Daoy (cell line): ENCODE results near the gene ZFYVE9. TPM values are rescaled to one million over a fixed set of nuclear protein-coding genes. Genes with fewer than 3 reads are reported as not detected.
"Not testable (repeated sequence)": the region's sequence is repeated elsewhere in the genome, so short reads cannot be mapped to it uniquely, and the experiment has no call there.

ENCODE experiments used
- DNase-seq: peaks from one replicate; pipeline ENCODE4 v3.0.0-alpha.2; 2015; ENCODE audit warnings: low read depth
- total RNA-seq: library from RNA; depleted of rRNA; stranded (reverse); fragments of >200 nt; shearing (Covaris generic); gene quantifications from 2 replicates; pipeline ENCODE4 v1.2.3, GENCODE V29; 2014

The ZFYVE9 gene
- total RNA-seq, 1 experiment from 2014 or later, result 15.3 TPM

DNA sequence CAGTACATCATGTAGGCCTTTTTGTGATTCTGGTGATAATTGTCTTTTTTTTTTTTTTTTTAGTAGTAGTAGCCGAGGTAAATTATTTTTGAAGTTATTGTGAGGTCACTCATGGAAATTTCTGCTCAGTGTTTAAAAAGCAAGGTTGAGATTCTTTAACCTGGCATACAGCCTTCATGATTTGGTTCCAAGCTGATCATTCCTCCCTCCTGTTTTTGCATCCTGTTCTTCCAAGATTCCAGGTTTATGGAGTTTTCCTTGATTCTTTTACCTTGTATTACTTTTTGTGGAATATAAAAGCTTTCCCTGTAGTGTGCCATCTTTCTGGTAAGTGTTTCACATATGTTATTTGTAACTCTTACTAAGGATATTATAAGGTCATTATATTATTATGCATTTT is 9.1 kb downstream of the ZFYVE9 start:
- DNase-seq, result no peak

DNA sequence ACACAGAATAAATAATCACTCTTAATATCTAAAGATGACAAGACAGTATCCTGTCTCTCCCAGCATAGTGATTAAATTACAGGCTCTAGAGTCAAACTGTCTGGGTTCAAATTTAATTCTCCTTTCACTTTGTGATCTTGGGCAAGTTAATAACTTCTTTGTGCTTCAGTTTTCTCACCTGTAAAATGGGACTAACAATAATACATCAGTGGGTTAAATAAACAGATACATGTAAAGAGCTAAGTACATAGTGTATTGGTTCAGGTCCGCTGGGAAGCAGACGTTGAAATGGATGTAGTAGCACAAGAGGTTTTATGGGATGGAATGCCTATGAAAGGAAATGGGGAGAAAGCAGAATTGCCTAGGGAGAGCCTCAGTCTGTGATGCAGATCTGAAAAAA is 10.7 kb downstream of the ZFYVE9 start:
- DNase-seq, result no peak

DNA sequence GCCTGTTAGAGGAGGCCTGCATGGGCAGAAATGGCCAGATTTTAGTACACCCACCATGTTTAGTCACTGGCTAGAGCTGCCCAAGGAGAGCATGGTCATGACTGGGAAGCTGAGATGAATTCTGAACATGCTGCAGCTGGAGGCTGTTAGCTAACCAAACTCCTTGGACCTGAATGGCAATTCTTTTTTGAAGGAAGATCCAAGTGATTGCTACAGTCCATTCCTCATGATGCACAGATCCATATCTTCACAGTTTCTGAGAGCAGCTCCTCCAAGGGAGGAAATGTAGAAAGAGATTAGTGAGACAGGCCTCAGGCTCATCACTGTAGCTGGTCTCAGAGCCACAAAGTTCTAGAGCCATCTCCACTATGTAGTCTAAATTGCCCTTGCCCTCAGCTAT is 11.1 kb downstream of the ZFYVE9 start:
- DNase-seq, result no peak

DNA sequence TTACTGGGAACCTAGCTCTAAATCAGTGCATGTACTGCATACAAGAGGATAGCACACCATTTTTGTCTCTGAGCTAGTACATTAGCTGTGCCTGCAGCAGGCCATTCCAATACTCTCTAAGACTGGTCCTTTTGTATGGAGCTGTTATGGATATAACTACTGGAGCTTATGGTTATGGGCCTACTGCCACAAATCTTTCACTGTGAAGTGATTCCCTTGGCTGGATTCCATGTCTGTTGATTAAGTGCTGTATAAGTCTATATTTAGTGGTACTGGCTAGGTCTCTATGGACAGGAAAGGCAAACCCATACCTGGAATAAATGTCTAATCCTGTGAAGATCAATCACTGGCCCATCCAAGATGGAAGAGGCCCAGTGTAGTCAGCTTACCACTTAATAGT is 12.0 kb downstream of the ZFYVE9 start:
- no peak for DNase-seq

DNA sequence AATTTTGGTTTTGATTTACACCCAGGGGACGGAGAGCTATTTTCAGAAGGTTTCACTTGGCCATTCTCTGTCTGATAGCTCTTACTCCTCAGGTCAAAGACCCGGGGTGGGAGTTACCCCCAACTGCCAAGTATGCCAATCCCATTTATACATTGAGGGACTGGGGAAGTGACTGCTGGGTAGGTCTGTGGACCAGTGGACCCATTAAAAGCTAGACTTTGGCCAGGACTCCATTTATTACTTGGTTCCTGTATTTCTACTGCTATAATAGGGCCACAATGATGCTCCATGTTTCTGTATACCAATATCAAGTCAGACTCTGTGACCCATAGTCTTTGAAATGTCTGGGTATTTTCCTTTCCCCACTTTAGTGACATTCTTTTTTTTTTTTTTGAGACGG is 14.6 kb downstream of the ZFYVE9 start:
- no peak for DNase-seq

DNA sequence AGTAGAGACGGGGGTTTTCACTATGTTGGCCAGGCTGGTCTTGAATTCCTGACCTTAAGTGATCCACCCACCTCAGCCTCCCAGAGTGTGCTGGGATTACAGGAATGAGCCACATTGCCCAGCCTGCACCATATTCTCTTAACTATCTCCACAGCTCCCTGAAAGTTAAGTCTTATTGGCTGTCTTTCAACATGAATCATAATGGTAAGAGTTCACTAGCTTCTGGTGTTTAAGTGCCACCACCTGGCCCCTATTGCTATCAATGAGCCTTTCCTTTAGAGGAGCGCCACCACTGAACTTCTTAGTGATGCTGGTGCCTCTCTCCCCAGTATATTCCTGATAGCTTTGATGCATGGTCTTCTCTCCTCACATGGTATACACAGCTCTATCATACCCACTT is 15.7 kb downstream of the ZFYVE9 start:
- DNase-seq, result no peak

DNA sequence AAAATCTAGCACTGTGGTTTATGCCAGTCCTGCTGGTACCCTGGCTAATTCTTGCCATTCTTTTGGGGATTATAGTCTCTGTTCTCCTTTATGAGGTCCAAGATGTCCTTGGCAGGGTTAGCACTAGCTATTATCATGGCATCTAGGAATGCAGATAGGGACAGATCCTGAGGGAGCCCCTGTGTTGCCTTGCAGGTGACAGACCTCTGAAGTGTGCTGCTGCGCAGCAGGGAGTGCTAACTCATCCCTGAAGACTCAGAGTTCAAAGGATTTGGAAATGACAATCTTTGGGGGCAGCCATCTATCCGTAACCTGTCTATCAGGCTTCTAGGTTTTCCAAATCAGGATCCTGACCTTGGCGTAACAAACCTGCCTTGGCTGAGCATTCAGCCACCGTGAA is 16.3 kb downstream of the ZFYVE9 start:
- DNase-seq, result no peak

DNA sequence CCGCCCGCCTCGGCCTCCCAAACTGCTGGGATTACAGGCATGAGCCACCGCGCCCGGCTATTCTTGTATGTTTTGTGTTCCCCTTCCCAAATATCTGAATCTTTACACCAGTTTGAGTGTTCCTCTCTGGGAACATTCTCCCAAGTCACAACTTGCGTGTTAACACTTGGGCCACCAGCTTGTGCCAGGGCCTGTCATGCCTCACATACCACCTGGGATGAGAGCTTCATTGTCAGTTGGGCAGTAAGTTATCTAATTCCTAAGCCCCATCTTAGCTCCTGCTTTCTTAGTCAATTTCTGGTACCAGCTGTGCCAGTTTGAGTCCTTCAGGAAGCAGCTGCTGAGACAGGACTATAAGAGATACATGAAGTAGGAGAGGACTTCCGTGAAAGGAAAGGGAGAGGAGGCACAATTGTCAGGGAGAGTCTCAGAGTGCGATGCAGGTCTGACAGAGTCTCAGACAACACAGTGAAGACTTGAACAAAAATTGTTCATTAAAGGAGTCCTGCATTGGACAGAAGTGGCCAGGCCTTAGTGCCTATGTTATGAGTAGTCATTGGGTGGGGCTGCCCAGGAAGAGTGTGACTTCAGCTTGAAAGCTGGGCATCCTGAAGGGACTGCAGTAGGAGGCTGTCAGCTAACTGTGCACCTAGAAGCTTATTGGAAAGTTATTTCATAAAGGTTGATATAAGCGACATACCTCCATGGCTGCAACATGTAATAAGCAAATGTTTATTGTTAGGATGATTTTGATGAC is 17.3 kb downstream of the ZFYVE9 start:
- peak; percentile 12 for DNase-seq

DNA sequence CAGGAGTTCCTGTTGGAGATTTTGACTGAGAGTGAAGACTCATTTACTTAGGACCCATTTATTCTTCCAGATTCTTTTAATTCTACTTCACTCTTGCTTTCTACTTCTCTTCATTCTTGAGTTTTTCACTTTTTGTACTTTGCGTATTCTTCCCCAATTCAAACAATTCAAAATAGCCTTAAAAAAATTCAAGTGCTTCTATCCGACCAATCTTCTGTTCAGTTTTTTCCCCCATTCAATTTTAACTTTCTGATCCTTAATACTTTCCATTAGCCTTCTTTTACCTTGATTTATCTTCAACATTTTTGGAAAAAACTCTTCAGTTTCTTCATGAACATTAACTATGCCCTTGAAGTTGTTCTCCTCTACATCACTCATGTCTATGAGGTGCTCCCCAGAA is 21.1 kb downstream of the ZFYVE9 start:
- no peak for DNase-seq

DNA sequence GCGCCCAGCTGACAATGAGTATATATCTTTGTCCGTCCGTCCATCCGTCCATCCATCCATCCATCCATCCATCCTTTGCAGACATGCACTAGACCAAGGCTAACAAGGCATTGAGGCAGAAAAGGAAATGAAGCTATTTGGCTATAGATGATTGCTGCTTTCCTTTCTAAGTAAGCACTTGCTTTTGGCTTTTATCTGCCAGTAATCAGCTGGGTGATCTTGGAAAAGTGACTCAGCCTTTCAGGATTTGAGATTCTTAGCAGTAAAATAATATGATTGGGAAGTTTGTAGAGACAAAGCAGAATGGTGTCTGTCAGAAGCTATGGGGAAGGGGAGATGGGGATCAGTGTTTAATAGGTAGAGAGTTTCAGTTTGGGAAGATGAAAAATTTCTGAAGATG is 22.7 kb downstream of the ZFYVE9 start:
- no peak for DNase-seq

DNA sequence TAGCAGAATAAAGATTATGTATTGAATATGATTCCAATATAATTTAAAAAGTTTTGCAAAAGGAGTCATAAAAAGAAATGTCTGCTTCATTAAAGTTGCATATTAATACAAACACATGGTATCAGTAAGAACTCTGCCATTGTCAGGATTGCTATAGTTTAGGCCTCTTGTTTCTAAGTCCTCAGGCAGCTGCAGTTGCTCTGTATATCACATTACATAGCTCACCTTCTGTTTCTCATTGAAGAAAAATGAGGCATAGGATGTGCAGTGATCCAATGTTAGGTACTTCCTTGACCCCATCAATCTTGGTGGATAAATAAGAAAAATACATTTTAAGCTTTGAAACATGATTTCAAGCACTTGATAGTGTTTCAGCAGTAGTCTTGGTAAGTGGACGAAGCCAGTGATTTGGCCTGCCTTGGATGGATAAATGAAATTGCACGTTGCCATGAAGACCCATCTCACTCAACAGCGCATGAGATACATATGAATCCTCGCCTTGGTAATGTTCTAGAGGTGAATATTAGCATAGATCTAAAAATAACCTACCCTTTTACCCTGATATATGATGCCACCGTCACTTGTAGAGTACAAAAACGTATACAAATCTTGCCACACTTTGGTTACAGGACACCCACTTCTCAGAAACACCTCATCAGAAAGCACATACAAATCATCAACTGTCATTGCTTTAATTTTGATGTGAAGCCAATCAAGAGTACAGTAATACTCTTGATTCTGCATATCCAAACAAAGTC is 25.3 kb downstream of the ZFYVE9 start:
- DNase-seq, result no peak

DNA sequence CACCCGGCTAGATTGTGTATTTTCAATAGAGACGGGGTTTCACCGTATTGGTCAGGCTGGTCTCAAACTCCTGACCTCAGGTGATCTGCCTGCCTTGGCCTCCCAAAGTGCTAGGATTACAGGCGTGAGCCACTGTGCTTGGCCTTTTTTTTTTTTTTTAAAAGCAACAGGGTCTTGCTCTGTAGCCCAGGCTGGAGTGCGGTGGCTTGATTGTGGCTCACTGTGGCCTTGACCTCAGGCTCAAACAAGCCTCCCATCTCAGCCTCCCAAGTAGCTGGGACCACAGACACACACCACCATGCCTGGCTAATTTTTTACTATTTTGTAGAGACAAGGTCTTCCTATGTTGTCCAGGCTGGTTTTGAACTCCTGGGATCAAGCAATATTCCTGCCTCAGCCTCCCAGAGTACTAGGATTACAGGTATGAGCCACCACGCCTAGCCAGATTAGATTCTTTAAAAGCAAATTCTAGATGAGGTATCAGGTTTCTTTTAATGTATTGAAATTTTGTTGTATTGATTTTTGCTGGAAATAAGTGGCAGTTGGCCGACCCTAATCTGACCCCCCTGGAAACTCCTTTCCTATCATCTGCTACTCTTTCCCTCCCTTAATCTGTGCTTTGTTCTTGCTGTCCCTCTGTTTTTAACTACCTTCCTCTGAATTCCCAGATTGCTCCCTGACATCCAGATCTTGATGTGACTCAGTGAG is 26.6 kb downstream of the ZFYVE9 start:
- DNase-seq, result no peak

DNA sequence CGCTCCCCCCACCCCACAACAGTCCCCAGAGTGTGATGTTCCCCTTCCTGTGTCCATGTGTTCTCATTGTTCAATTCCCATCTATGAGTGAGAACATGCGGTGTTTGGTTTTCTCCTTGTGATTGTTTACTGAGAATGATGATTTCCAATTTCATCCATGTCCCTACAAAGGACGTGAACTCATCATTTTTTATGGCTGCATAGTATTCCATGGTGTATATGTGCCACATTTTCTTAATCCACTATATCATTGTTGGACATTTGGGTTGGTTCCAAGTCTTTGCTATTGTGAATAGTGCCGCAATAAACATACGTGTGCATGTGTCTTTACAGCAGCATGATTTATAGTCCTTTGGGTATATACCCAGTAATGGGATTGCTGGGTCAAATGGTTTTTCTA is 29.3 kb downstream of the ZFYVE9 start:
- not testable (repeated sequence) for DNase-seq

DNA sequence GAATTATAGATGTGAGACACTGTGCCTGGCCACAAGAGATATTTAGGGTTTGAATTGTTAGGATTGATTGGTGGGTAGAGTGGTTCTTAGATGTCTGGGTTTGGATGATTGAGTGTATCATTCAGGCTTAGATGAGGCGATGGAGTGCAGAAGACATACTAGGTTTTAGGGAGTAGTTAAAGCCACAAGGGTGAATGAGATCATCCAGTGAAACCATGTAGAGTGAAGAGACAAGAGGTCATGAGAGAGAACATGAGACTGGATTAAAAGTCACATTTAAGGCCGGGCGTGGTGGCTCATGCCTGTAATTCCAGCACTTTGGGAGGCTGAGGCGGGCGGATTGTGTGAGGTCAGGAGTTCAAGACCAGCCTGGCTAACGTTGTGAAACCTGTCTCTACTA is 37.2 kb downstream of the ZFYVE9 start:
- DNase-seq, result no peak

DNA sequence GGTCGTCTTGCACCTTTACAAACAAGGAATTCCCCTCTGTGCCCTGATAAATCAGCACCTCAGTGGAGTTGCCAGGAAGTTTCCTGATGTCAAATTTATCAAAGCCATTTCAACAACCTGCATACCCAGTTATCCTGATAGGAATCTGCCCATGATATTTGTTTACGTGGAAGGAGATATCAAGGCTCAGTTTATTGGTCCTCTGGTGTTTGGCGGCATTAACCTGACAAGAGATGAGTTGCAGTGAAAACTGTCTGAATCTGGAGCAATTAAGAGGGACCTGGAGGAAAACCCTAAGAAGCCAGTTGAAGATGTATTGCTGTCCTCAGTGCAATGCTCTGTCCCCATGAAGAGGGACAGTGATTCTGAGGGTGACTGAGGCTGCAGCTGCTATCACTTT is 38.3 kb downstream of the ZFYVE9 start:
- DNase-seq, result no peak

DNA sequence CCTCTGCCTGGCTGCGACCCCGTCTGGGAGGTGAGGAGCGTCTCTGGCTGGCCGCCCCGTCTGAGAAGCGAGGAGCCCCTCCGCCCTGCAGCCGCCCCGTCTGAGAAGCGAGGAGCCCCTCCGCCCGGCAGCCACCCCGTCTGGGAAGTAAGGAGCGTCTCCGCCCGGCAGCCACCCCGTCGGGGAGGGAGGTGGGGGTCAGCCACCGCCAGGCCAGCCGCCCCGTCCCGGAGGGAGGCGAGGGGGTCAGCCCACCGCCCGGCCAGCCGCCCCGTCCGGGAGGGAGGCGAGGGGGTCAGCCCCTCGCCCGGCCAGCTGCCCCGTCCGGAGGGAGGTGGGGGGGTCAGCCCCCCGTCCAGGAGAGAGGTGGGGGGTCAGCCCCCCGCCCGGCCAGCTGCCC is 39.9 kb downstream of the ZFYVE9 start:
- not testable (repeated sequence) for DNase-seq

DNA sequence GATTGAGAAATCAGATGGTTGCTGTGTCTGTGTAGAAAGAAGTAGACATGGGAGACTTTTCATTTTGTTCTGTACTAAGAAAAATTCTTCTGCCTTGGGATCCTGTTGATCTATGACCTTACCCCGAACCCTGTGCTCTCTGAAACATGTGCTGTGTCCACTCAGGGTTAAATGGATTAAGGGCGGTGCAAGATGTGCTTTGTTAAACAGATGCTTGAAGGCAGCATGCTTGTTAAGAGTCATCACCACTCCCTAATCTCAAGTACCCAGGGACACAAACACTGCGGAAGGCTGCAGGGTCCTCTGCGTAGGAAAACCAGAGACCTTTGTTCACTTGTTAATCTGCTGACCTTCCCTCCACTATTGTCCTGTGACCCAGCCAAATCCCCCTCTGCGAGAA is 40.4 kb downstream of the ZFYVE9 start:
- not testable (repeated sequence) for DNase-seq

DNA sequence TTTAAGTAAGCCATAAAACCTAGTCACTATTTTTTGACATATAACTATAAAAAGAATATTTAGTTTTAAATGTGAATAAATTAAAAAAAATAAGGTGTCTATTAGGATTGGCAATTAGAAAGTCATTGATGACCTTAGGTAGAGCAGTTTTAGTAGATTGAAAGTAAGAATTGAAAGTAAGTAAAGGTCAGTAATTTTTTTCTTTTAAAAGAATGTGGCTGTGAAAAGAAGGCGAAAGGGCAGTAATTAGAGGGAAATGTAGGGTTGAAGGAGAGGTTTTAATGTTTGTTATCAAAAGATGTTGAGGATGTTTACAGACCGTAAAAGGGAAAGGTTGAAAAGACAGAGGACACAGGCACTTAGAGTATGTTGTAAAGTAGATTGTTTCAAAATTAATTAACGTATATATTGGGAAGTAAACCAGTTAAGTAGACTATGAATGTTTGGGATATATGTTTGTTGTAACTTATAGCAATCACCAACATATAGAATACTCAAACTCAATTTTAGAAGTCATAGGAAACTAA is 41.0 kb downstream of the ZFYVE9 start:
- DNase-seq, result no peak

DNA sequence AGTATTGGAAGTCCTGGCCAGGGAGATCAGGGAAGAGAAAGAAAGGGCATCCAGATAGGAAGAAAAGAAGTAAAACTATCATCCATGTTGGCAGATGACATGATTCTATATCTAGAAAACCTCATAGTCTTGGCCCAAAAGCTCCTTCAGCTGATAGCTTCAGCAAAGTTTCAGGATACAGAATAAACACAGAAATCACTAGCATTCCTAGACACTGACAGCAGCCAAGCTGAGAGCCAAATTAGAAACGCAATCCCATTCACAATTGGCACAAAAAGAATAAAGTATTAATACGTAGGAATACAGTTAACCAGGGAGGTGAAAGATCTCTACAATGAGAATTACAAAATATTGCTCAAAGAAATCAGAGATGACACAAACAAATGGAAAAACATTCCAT is 44.6 kb downstream of the ZFYVE9 start:
- DNase-seq, result no peak

DNA sequence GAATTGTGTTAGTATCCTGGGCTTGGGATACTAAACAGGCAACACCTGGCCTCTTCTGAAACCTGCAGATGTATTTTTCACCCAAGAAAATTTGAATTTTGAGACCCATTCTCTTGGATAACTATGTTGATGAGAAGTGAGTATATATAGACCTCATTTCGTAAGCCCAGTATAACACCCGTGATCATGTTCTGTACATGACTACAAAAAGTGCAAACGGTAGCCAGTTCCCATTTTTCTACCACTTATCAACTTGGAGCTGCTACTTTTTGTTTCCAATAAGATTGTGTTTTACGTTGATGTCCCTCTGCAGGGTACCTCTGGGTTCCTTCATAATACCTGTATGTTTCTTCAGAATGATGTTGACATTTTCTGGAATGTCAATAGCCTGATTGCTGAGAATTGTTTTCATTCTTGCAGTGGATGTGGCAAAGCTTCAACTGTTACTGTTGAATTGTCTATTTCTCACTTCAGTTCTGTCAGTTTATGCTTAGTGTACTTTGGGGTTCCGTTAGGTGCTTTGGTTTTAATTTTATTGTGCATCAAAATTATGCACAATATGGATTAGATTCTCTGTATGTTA is 48.1 kb downstream of the ZFYVE9 start:
- no peak for DNase-seq

DNA sequence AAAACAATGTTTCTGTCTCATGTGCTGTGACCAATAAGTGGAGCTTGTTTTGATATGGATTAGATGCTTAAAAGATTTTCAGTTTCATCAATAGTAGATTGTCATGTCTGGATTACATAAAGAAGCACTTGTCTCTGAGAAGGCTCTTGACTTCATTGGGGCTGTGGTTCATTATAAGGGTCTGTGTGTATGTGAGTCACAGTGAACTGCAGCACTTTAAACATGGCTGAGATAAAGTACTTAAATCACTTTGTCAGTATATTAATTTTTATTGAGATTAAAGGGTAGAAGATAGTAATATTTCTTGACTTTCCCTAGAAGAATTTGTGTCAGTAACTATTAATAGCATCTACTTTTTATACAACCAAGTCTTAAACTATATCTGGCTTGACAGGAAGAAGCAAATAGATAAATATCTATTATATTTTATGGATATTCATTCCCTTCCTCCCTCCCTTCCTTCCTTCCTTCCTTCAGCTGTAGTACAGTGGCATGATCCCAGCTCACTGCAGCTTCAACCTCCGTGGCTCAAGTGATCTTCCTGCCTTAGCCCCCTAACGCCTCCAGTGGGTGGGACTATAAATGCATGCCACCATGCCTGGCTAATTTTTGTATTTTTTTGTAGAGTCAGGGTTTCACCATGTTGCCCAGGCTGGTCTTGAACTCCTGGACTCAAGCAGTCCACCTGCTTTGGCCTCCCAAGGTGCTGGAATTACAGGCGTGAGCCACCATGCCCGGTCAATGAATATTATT is 48.8 kb downstream of the ZFYVE9 start:
- DNase-seq, result peak; percentile 6
